ENCODE measurements around the gene ORC5. TPM values are rescaled to one million over a fixed set of nuclear protein-coding genes. Genes with fewer than 3 reads are reported as not detected.

ORC5 gene
- total and polyA plus RNA-seq, 10 of the 15 experiments (the other 5 are each of a cell fraction or from before 2014, with no cell fraction given) = 14.8 to 58.6 (median 30.3) TPM

DNA sequence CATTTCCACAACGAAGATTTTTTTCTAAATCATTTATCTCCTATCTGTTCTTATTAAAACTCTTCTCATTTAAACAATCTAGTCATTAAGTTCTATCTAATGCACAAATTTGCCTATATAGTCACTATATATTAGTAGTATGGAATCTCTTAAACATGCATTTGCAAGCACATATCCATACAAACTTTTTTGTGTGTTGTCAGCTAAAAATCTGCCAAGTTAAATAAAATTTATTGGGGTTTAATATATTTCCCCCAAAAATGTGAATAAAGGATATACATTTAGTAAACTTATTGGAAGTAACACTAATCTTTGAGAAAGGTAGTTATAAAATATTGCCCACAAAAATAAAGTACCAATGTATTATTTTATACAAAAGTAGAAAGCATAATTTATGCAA, 55.3 kb downstream of the ORC5 start:
- Histone ChIP-seq H3K9me3 (replicated peaks; ENCODE audit: control insufficient read depth, insufficient read depth, low read length) (no peaks in the 10 kb centered on the region), H3K9ac (ENCODE audit: control insufficient read depth, insufficient read depth, low read length) (no peak overlapping the region), H3K4me1 (ENCODE audit: control insufficient read depth, insufficient read depth, low read length) (no peaks in the 10 kb centered on the region), H3K4me2 (ENCODE audit: control insufficient read depth, insufficient read depth) (no peak overlapping the region), H4K20me1 (ENCODE audit: control insufficient read depth, insufficient read depth) (no peaks in the 10 kb centered on the region), H3K27me3 (replicated peaks in 1 of 2; ENCODE audit: control insufficient read depth in 2 of 2, insufficient read depth in 2 of 2, low read length in 1 of 2) (no peaks in the 10 kb centered on the region), H3K4me3 (no peak overlapping the region), H3K36me3 (ENCODE audit: control insufficient read depth in 2 of 2, insufficient read depth in 2 of 2, low read length in 1 of 2) (no peaks in the 10 kb centered on the region; a peak in 1 of 4 replicates), H2AFZ (ENCODE audit: control insufficient read depth, low read depth, low read length) (no peak overlapping the region), H3K79me2 (ENCODE audit: control insufficient read depth, insufficient read depth, low read length) (no peaks in the 10 kb centered on the region), H3K27ac (ENCODE audit: control insufficient read depth, insufficient read depth) (no peak overlapping the region)
- TF ChIP-seq SMC3 (IDR thresholded peaks at IDR 0.05; ENCODE audit: borderline replicate concordance, low read length) (no peak), TCF7 (IDR thresholded peaks at IDR 0.05; ENCODE audit: borderline replicate concordance) (no peak), POLR2AphosphoS5 (IDR thresholded peaks at IDR 0.05; ENCODE audit: low read length) (no peak), CEBPB (IDR thresholded peaks at IDR 0.05; ENCODE audit: borderline replicate concordance in 1 of 2, low read depth in 2 of 2, low read length in 2 of 2) (no peak), BCL11A (IDR thresholded peaks at IDR 0.05; ENCODE audit: low read depth, low read length) (no peak), EZH2 (IDR thresholded peaks at IDR 0.05; ENCODE audit: borderline replicate concordance, control insufficient read depth, low read depth, low read length) (no peak), CBX5 (IDR thresholded peaks at IDR 0.05; ENCODE audit: low read depth) (no peak), LARP7 (IDR thresholded peaks at IDR 0.05) (no peak), RBBP5 (conservative IDR thresholded peaks at IDR 0.05) (no peak), ZSCAN29 (IDR thresholded peaks at IDR 0.05) (no peak), EP300 (IDR thresholded peaks at IDR 0.05; ENCODE audit: borderline replicate concordance in 1 of 2, control insufficient read depth in 1 of 2, low read depth in 2 of 2, low read length in 2 of 2) (no peak), TCF12 (IDR thresholded peaks at IDR 0.05; ENCODE audit: low read depth, low read length) (no peak), ATF7 (IDR thresholded peaks at IDR 0.05; ENCODE audit: low read depth) (no peak), DPF2 (IDR thresholded peaks at IDR 0.05) (no peak), BHLHE40 (IDR thresholded peaks at IDR 0.05; ENCODE audit: borderline replicate concordance in 1 of 2, low read depth in 2 of 2, low read length in 1 of 2) (no peak)
- TF ChIP-seq, protein P1, sequence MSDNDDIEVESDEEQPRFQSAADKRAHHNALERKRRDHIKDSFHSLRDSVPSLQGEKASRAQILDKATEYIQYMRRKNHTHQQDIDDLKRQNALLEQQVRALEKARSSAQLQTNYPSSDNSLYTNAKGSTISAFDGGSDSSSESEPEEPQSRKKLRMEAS (IDR thresholded peaks at IDR 0.05; ENCODE audit: low read depth, low read length) = no peak
- TF ChIP-seq, protein P2, sequence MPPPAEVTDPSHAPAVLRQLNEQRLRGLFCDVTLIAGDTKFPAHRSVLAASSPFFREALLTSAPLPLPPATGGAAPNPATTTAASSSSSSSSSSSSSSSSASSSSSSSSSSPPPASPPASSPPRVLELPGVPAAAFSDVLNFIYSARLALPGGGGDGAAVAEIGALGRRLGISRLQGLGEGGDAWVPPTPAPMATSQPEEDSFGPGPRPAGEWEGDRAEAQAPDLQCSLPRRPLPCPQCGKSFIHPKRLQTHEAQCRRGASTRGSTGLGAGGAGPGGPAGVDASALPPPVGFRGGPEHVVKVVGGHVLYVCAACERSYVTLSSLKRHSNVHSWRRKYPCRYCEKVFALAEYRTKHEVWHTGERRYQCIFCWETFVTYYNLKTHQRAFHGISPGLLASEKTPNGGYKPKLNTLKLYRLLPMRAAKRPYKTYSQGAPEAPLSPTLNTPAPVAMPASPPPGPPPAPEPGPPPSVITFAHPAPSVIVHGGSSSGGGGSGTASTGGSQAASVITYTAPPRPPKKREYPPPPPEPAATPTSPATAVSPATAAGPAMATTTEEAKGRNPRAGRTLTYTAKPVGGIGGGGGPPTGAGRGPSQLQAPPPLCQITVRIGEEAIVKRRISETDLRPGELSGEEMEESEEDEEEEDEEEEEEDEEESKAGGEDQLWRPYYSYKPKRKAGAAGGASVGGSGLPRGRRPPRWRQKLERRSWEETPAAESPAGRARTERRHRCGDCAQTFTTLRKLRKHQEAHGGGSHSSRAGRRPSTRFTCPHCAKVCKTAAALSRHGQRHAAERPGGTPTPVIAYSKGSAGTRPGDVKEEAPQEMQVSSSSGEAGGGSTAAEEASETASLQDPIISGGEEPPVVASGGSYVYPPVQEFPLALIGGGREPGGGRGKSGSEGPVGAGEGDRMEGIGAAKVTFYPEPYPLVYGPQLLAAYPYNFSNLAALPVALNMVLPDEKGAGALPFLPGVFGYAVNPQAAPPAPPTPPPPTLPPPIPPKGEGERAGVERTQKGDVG (CRISPR knock-in tag; IDR thresholded peaks at IDR 0.05) = no peak
- TF ChIP-seq, protein P3, sequence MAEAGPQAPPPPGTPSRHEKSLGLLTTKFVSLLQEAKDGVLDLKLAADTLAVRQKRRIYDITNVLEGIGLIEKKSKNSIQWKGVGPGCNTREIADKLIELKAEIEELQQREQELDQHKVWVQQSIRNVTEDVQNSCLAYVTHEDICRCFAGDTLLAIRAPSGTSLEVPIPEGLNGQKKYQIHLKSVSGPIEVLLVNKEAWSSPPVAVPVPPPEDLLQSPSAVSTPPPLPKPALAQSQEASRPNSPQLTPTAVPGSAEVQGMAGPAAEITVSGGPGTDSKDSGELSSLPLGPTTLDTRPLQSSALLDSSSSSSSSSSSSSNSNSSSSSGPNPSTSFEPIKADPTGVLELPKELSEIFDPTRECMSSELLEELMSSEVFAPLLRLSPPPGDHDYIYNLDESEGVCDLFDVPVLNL (IDR thresholded peaks at IDR 0.05; ENCODE audit: low read depth, low read length) = no peak
- ATAC-seq (no peak), DNase-seq (ENCODE audit: low read depth, low spot score) (no peak), FAIRE-seq (no peak)
- SMC1A ChIA-PET (ENCODE audit: uncharacterized antibody, unreplicated experiment) = no interaction called here
- WGBS (ENCODE audit: insufficient coverage, insufficient replicate concordance, low lambda C conversion rate, missing lambda C conversion rate) = 57% methylated on average over 1 of the region's 1 CpG
- BruUV-seq (replicated peaks) = no TSS peak
- intact Hi-C loops (cut with micrococcal nuclease; ENCODE audit: unreplicated experiment) (no loop called here), in situ Hi-C loops (cut with MboI) (loop anchor here (25.0 kb wide), 1 partner anchor 865 kb away; the partner anchor contains the start of gene PMPCB)
- POLR2A ChIA-PET = no interaction called here
- CTCF ChIA-PET = no interaction called here
- RAD21 ChIA-PET (ENCODE audit: unreplicated experiment) = no interaction called here
